NCI-H128 (cell line): ENCODE data around the gene GK.
A peak's percentile ranks its signal among the peaks of the same experiment; 100 is the strongest.
"Not testable (repeated sequence)": the region's sequence is repeated elsewhere in the genome, so short reads cannot be mapped to it uniquely, and the experiment has no call there.

ENCODE experiments used
- DNase-seq: peaks from one replicate; lab custom pipeline; 2025; ENCODE audit not compliant: unreplicated experiment; lab: John Stamatoyannopoulos, UW

GK gene

DNA sequence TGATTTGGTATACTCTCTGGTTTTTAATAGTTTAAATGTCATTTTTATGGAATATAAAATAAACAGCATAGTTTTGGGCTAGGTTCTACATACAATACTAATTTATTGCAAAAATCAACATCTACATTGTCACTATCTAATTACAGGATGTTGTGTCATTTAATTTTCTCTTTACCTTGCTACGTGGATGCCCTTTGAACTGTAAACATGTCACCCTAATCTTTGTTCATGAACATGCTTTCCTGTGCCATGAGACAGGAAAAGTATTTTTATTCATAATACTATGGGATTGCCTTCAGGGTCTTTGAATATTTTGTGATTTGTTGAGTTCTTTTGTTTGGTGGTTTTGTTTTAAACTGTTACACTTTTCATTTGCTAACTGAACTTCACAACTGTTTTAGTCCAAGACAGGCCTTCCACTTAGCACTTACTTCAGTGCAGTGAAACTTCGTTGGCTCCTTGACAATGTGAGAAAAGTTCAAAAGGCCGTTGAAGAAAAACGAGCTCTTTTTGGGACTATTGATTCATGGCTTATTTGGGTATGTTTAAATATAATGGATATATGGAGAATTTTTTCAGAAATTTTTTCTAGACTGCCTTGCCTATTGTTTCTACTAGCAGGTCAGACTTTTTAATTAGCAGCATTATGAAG is 40.9 kb downstream of the GK start:
- no peak for DNase-seq

- no peak for DNase-seq
Measured at GRCh38 chrX:30702736-30703135, 49.5 kb downstream of the GK start.

- no peak for DNase-seq
Measured at GRCh38 chrX:30706216-30706775, 53.1 kb downstream of the GK start.

- no peak for DNase-seq
Measured at GRCh38 chrX:30712214-30712613, 59.0 kb downstream of the GK start.

- no peak for DNase-seq
Measured at GRCh38 chrX:30713061-30713525, 59.9 kb downstream of the GK start.

- DNase-seq = no peak
Measured at GRCh38 chrX:30714138-30714537, 60.9 kb downstream of the GK start.

GRCh38 chrX:30715976-30716375 is 62.8 kb downstream of the GK start:
- DNase-seq = no peak

DNA sequence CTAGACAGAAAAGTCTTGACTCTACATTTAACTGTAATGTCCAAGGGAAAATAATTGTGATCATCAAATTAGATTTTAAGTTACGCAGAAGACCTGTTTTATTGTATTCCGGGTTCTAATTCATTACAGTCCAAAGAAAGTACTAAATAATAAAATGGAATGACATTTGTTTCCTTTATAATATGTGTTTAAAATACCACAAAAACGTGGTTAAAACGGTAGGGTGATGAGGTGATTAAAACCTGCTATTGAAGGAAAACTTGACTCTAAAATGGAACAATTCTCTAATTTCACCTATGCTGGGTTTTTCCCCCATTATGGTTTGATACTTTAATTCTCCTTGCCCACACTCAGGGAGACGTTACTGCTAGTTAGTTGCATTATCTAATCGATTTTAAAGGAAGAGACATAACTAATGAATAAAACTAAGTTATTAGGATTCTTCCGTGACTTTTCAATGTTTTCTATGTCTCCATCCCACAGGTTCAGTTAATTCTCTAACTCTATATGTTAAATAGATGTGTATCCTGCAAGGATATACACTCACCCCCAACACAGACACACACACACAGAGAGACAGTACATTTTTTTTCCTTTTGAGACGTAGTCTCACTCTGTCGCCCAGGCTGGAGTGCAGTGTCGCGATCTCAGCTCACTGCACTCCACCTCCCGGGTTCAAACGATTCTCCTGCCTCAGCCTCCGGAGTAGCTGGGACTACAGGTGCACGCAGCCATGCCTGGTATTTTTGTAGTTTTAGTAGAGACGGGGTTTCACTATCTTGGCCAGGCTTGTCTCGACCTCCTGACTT is 80.8 kb downstream of the GK start:
- DNase-seq = no peak

DNA sequence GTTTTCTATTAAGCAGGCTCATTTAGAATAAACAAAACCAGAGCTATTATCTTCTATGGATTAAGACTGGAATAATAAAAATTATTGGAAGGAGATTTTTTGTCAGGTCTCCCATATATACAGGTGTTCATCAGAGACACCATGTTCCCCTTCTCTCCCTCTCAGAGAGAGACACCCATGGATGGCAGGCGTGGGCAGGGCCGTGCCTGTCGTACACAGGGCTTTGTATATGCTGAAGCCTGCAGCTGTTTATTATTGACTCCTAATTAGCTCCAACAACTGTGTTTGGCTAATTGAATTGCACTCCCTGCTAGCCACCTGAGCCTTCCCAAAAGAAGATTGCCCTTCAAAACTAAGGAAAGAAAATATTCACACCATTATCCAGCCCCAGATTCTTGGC is 81.6 kb downstream of the GK start:
- no peak for DNase-seq

- DNase-seq = peak; percentile 28
Measured at GRCh38 chrX:30735839-30736238, 82.6 kb downstream of the GK start.

DNA sequence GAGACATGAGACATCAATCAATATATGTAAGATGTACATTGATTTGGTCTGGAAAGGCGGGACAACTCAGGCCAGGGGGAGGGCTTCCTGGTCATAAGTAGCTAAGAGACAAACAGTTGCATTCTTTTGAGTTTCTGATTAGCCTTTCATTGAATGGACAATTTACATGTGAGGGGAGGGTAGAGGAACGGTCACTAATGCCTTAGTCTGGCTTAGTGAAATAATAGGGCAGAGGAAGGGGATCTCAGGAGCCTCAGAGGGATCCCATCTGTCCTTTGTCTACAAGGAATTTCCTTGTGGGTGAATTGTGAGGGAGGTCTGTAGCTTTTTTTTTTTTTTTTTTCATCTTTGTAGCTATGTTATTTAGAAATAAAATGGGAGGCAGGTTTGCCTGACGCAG is 88.3 kb downstream of the GK start:
- no peak for DNase-seq

DNA sequence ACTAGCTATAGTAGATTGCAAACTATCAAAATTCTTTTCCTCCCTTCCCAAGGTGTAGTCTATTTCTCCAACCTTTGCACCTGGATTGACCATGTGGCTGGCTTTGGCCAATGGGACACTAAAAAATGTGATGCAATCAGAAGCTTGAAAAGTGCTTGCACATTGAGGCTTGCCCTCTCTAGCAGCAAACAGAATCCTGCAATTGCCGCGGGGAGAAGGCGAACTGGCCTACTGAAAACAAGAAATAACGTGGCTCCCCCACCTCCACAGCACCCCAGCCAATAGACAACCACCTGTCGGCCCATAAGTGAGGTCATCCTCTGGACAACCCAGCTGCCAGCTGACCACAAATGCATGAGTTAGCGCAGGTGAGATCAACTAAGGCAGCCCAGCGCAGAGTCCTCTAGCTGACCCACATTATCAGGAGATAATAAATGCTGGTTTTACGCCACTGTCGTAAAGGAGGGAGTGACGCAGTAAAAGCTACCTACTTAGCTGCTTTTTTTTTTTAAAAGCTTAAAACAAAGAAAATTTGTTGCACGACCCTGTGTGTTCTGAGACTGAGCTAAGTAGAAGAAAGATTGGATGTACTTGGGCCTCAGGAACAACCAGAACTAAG is 95.2 kb downstream of the GK start:
- DNase-seq = no peak

GRCh38 chrX:30751497-30751896 is 98.3 kb downstream of the GK start:
- DNase-seq = no peak

GRCh38 chrX:30762755-30763154 is 109.5 kb downstream of the GK start:
- no peak for DNase-seq

DNA sequence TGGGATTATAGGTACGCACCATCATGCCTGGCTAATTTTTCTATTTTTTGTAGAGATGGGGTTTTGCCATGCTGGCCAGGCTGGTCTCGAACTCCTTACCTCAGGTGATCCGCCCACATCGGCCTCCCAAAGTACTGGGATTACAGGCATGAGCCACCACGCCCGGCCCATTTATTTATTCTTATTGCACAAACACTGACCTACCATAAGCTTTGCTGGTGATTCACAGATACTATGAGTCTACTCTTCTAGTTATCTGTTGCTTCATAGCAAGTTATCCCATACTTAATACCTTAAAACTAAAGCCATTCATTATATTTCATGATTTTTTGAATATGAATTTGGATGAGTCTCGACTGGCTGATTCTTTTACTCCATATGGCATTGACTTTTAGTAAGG is 120.5 kb downstream of the GK start:
- not testable (repeated sequence) for DNase-seq

DNA sequence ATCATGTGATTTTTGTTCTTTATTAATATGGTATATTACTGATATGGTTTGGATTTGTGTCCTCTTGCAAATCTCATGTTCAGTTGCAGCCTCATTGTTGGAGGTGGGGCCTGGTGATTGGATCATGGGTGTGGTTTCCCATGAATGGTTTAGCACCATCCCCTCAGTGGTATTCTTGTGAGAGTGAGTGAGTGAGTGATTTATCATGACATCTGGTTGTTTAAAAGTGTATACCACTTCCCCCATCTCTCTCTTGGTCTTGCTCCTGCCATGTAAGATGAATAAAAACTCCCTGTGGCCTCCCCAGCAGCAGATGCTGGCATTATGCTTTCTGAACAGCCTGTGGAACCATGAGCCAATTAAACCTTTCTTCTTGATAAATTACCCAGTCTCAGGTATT is 124.4 kb downstream of the GK start:
- DNase-seq = no peak

GRCh38 chrX:30779453-30780030 is 126.3 kb downstream of the GK start:
- no peak for DNase-seq
